HG03432 (cell line): ENCODE results near the gene FZD2.

Source experiments
- ATAC-seq: cut with Tn5 transposase; IDR thresholded peaks from one replicate; pipeline ENCODE4 v1.9.1; 2021; ENCODE audit warnings: mild to moderate bottlenecking, moderate library complexity; ENCODE audit not compliant: unreplicated experiment

FZD2 gene

DNA sequence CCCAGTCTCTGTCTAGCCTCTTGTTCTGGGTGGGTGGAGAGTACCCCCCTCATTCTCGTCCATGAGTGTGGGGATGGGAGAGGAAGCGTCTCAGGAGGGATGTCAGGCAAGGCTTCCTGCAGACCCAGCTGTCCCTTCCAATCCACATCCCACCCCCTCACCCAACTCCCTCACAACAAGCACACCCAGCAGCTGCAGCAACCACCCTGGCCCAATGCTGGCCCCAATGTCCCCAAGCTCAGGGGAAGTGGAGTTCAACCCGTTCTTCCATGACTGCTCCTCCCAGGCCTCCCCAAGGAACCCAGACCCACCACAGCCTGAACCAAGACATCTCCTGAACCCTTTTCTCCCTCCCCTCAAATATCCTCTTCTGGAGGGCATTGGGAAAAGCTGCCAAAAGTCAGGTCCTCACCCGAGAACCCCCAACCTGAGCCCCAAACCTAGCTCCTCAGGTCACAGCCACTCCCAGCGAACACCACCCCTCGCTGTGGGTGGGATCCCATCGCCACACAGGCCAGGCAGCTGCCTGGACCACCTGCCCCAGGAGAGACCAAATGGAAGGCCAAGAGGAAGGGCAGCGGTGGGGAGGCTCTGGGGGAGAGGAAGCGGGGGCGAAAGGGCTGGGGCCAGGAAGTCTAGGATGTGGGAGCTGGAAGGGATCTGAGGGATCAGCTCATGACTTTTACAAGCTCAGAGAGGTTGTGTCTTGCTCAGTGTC is 47.6 kb downstream of the FZD2 start:
- no peak for ATAC-seq

DNA sequence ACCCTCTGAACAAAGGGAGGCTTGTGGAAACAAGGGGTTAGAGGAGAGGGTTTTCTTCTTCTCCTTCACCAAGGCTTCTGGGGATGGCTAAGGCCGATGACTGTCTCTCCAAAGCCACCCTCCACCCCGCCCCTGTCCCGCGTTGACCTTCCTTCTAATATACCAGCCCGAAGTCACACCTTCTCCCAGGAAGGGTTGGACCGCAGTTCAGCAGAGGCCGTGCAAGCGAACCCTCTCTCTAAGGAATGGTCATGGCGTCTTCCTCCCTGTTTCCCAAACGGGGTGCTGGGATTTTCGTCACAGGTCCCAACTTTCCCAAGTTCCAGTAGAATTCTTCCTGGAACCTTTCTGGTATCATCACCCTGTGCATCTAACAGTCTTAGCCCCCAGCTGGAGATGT is 49.4 kb downstream of the FZD2 start:
- ATAC-seq = no peak

DNA sequence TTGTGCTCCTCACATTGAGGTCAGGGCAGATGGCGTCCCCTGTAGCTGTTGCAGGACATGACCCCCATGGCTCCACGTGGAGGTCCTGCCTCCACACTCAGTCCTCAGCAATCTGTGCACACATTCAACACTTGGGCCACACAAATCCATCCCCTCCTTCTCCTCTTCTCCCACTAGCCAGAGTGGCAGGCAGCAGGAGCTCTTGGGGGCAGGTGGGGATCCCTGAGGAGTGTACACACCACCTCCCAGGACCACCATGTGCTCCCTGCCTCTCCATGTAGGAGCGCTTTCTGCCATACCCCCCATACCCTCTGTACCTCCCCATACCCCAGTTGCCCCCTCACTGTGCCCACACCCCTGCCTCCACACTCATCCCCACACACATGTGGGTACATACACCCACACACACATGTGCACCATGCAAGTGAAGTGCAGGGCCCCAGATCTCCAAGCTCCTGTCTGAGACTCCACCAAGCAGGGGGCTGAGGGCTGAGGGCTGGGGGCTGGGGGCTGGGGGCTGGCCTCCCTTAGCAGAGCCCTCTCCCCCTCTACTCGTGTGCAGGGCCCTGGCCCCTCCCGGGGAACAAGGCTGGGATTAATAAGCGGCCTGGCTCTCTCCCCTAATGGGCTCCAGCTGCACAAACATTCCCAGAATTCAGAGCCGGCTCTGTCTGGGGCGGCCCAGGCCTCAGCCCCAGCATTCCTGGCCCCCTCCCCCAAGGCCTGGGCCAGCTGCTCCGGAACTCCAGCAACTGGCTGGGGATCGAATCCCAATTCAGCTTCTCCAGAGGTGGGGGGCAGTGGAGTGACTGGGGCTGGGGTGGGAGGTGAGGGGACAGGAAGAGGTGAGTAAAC is 50.8 kb downstream of the FZD2 start:
- no peak for ATAC-seq

DNA sequence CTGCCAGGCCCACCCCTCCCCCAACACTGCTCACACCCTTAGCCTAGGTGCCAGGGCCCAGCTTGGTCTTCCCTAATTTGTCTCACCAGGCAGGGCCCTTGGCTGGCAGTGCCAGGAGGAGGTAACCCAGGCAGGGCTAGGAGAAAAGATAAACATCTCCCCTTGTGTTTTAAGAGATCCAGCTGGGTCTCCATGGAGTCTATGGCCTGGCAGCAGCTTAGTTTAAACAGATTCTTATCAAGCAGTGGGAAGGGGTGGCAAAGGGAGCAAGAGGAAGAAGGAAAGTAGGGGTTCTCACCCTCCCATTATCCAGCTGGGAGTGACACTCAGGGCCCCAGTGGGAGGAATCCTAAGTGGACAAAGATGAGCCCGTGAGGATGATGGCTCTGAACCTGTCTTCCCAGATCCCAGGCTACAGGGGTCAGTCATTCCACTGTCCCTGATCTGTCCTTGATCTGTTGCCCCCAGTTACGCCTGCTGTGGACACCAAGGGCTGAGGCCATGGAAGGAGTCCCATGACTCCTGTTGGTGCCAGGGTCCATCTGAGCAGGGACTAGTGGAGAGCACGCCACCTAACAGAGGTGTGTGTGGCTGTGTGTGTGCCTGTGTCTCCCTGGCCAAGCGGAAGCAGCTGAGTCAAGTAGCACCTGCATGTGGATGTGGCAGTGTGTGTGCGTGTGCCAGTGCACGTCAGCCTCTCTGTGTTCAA is 51.6 kb downstream of the FZD2 start:
- no peak for ATAC-seq

DNA sequence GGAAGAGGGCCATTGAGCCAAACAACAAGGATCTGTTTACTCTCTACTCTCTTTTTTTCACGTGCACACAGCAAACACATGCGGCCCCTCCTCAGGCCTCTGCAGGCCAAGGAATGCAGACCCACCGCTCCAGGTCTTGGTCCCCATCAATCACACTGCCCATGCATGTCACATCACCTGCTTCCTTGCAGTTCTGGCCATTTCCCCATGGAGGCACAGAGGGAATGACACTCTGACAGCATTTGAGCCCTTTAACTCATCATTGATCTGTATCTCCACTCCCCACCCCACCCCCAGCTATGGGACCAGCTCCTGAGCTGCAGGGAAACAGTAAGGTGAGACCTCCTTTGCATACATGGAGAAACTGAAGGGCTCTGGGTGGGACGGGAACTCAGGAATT is 53.0 kb downstream of the FZD2 start:
- ATAC-seq = no peak
